ENCODE data around the gene IGSF6. TPM values are rescaled to one million over a fixed set of nuclear protein-coding genes. Genes with fewer than 3 reads are reported as not detected.

Gene IGSF6
- total RNA-seq, 1 experiment from 2014 or later: 0.23 TPM

- Histone ChIP-seq H3K27me3 (ENCODE audit: control insufficient read depth, insufficient read depth, low read length) (no peaks in the 10 kb centered on the region), H3K4me3 (ENCODE audit: low read depth in 2 of 2, low read length in 2 of 2) (no peak overlapping the region), H3K36me3 (ENCODE audit: control insufficient read depth, insufficient read depth, low read length) (no peaks in the 10 kb centered on the region), H3K9me3 (ENCODE audit: control insufficient read depth, insufficient read depth, low read depth, low read length) (no peaks in the 10 kb centered on the region), H3K27ac (ENCODE audit: low read length) (no peak overlapping the region), H3K4me1 (ENCODE audit: control insufficient read depth, insufficient read depth, low read length) (no peaks in the 10 kb centered on the region)
- in situ Hi-C loops (cut with HindIII; ENCODE audit: low pct_unique_long_range_greater_than_20kb, low sequenced_read_pairs) (no loop called here), intact Hi-C loops (cut with micrococcal nuclease; ENCODE audit: unreplicated experiment) (no loop called here)
- ATAC-seq: no peak
- TF ChIP-seq TCF7L2 (IDR thresholded peaks at IDR 0.05; ENCODE audit: low read depth, low read length) (no peak), CTCF (IDR thresholded peaks at IDR 0.05) (no peak)
- POLR2A ChIA-PET: no interaction called here
- BruUV-seq (replicated peaks): no TSS peak
- CTCF ChIA-PET: no interaction called here
- no peak for DNase-seq (ENCODE audit: low read depth, low spot score)
Observed at GRCh38 chr16:21589551-21589950, 62.9 kb downstream of the IGSF6 start.

Other genes starting within 250 kb of the IGSF6 start
- gene METTL9, start 53.0 kb downstream of the IGSF6 start, total RNA-seq (2021; ENCODE audit: unreplicated experiment): 86.1 TPM
- not detected for gene OTOA, start 11.4 kb upstream of the IGSF6 start, total RNA-seq (2021; ENCODE audit: unreplicated experiment)
- gene NPIPB4, start 205.1 kb upstream of the IGSF6 start, total RNA-seq (2021; ENCODE audit: unreplicated experiment): 87.8 TPM

All from Panc1 (cell line).